ENCODE results near the gene HMBS.
A peak's percentile ranks its signal among the peaks of the same experiment; 100 is the strongest.
"Not testable (repeated sequence)": the region's sequence is repeated elsewhere in the genome, so short reads cannot be mapped to it uniquely, and the experiment has no call there.

The HMBS gene

GRCh38 chr11:119103161-119103664, 18.5 kb downstream of the HMBS start:
- not testable (repeated sequence) for DNase-seq

GRCh38 chr11:119103793-119104192, 19.1 kb downstream of the HMBS start:
- DNase-seq: peak; percentile 31 to 59

DNA sequence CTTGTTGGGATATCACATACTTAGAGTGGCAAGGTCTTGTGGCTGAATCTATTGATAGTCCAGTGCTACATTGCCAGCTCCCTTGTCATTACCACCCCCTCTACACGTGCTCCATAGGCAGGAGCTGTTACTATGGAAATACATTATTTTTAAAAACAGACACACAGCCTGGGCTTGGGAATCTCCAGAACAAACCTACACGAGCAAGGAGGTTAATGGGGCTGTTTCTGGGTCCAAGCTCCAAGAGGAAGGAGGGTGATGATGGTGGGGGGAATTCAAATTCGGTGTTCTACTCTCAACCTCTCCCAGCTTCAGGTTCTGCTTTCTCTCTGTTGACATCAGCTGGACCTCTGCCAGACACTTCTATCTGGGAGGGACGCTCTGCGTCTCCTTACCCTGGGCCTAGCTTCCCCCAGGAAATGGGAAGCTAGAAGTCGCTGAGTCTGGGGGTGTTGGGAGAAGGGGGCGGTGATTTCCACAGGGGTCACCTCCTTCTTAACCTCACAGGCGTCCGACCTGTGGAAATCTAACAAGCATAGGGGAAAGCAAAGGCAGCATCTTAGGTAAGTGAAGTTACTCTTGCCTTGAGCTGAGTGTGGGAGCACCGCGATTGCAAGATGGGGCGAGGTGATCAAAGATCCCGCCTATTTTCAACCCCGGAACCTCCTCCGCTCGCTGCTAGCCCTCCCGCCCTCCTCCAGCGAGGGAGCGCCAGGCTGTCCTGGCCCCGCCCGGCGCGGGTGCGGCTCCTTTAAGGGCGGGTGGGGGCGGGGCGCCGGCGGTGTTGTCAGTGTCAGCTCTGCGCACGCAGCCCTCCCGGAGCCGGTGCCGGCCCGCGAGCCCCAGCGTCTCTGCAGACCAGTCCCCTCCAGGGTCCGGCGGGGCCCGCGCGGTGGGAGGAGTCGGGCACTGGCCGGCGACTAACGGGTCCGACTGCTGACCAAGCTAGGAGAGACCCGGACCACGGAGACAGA, 22.2 kb downstream of the HMBS start, which contains the start of gene C2CD2L:
C2CD2L (plus strand) TSS at position 781 of the 974 bp plus-strand sequence. CDS start 398 bp downstream, outside the sequence.
- DNase-seq: peak; percentile 93 to 100

DNA sequence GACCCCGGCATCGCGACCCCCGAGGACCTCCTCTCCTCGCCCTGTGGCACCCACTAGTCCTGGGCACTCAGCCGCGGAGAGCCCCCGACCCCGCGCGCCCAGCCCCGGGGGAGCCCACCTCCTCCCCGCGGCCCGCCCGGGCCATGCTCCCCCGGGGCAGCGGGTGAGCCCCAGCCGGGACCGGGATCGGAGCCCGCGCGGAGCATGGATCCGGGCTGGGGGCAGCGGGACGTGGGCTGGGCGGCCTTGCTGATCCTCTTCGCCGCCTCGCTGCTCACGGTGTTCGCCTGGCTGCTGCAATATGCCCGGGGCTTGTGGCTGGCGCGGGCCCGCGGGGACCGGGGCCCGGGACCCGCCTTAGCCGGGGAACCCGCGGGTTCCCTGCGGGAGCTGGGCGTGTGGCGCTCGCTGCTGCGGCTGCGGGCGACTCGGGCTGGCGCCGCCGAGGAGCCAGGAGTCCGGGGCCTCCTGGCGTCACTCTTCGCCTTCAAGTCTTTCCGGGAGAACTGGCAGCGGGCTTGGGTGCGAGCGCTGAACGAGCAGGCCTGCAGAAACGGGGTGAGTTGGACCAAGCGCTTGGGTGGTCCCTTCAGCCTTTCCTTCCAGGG, 23.0 kb downstream of the HMBS start:
- DNase-seq: peak in 1 of 2 experiments; percentile 77

DNA sequence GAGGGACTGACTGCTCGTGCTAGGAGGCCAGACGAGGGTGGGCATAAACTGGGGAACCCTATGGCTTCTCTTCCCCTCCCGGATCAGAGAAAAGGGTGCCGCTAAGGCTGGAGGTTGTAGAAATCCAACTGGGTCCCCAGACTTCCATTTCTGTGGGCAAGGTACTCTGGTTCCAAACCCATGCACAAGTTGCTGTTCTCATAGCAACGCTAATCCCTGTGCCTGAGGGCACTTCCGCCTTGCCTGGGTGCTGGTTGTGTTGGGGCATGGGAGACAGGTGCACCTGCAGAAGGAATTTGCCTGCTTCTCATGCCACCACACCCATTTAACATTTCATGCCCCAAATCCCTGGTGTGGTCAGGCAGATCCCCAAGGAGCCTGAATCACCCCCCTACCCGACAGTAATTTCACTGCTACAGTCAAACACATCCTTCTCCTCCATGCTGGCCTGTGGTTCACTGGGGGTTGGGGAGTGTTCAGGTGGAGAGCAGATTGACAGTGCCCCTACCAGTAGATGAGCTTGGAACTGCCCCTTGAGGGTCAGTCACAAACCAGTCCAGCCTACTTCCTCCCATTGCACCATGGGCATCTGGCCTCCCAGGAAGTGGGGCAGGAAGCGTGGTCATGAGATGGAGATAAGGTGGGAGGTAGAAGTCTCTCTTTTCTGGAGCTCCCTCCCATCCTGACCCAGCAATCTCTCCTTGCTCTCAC, 23.6 kb downstream of the HMBS start:
- DNase-seq: peak; percentile 97 to 98

GRCh38 chr11:119108857-119109221, 24.2 kb downstream of the HMBS start:
- DNase-seq: no peak

GRCh38 chr11:119109843-119110242, 25.2 kb downstream of the HMBS start:
- no peak for DNase-seq

GRCh38 chr11:119110439-119110838, 25.8 kb downstream of the HMBS start:
- DNase-seq: no peak

DNA sequence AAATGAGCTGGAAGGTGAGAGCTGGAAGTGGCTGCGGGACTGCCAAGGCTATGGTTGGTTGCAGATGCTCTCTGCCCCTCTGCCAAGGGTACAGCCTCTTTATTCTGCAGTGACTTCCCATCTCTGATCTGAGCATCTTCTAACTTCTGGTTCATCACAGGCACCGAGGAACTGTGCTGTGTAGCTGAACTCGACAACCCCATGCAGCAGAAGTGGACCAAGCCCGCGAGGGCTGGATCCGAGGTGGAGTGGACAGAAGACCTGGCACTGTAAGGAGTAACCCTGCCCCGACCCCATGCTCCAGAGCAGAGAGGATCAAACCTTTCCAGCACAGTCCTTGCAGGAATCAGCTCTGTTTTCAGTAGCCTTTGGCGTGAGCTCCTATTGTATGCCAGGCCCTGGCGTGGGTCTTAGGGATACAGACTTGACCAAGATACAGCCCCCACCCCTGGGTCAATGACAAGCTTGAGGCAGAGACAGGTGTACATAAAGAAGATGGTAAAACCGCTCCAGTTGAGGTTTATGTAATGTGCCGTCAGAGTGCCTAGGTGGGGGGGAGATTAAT, 26.8 kb downstream of the HMBS start:
- DNase-seq: no peak

DNA sequence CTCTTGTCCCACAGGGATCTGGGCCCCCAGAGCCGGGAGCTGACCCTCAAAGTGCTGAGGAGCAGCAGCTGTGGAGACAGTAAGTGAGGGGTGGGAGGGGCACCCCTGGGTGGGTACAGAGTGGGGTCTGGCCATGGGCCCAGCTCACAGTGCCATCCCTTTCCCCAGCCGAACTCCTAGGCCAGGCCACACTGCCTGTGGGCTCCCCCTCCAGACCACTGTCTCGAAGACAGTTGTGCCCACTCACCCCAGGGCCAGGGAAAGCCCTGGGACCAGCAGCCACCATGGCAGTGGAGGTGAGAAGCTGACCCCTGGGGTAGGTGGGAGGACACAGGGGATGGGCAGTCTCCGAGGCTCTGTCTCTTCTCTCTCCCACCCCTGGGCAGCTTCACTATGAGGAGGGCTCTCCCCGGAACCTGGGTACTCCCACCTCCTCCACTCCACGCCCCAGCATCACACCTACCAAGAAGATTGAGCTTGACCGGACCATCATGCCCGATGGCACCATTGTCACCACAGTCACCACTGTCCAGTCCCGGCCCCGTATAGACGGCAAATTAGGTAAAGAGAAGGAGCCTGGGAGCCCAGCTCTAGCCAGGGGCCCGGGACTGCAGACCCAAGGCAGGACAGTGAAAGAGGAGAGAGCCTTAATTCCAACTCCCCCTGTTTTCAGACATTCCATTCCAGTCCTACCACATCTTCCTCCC, 27.8 kb downstream of the HMBS start:
- no peak for DNase-seq

DNA sequence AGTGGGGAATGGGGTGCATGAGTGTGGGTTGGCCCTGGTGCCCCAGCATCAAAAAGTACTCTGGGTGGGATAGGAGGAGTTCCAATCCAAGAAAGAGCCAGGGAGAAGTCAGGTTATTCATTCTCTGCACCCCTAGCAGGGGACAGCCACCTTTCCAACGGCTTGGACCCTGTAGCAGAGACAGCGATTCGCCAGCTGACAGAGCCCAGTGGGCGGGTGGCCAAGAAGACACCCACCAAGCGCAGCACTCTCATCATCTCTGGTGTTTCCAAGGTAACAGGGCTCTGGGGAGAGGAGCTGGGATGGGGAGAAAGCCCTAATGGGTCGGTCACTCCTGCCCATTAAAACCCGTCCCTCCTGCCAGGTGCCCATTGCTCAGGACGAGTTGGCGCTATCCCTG, 29.0 kb downstream of the HMBS start:
- no peak for DNase-seq

DNA sequence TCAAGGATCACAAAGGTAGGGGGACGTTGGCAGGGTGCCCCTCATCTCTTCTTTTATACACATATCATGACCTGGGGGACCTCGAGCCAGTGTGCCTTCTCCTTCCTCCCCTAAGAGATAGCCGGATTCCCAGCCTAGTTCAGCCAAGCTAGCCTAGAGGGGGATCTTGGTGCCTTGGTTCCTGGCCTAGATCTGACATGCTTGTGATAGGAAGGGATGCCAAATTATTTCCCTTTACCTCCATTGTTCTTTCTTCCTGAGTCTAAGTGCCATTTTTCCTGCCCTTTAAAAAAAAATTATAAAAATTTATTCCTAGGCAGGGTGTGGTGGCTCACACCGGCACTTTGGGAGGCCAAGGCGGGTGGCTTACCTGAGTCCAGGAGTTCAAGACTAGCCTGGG, 29.7 kb downstream of the HMBS start:
- DNase-seq: no peak

DNA sequence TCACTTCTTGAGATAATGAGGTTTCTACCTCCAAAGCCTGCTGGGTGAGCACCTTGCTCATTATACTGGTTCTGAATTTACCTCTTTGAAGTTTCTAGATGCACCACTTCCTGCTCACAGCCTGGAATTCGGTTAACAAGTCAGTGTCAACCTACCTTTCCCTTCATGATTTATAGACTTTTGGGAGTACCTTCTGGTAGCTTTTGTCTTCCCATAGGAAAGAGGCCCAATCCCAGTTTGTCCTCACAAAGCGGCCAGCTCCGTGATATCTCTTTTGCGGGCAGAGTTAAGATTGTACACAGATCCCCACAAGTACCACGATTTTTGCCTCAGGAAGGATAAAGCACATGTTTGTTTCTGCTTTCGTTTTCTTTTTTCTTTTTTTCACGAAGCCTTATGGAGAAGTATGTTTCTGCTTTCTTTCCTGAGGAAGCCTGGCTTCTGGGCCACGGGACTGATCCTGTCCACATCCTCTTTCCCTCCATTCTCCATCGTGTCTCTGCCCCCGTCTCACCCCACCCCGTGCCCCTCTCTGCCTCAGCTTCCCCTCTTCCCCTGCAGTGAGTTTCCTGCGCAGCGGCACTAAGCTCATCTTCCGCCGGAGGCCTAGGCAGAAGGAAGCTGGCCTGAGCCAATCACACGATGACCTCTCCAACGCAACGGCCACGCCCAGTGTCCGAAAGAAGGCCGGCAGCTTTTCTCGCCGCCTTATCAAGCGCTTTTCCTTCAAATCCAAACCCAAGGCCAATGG, 31.0 kb downstream of the HMBS start:
- no peak for DNase-seq

DNA sequence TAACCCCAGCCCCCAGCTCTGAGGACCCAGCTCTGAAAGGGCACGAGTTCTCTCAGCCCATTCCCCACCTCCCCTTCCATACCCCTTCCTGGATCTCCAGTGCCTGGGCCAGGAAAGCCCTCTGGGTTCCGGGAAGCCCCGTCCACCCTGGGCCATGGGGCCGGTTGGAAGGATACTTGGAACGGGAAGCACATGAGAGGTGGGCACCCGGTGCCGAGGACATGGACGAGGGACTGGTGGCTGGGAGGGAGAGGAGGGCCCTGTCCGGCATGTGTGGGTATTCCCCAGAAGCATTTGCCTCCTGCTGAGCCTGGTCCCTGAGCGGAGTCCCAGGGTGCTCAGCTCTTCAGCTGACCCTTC, 31.5 kb downstream of the HMBS start:
- DNase-seq: no peak

- no peak for DNase-seq
These were observed 31.9 kb downstream of the HMBS start for GRCh38 chr11:119116601-119117000.

- DNase-seq: no peak
These were observed 32.5 kb downstream of the HMBS start for GRCh38 chr11:119117004-119117706.

GRCh38 chr11:119118227-119118626, 33.5 kb downstream of the HMBS start:
- DNase-seq: no peak

DNA sequence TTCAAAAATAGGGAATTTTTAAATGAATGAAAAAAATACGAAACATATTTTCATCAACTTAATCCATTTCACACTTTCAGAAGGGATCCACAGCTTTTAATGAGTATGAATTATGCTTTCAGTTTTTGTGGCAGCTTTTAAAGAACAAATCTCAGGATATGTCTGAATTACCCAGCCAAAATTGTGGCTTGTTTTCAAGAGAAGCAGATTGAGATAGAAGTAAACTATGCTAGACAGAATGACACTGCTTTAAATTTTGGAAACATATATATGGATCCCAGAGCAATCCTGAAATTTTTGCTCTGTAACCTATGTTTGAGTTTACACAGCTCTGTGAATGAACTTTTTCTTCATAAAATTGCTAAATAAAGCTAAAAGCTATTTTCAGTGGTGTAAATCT, 34.3 kb downstream of the HMBS start:
- no peak for DNase-seq

- peak; percentile 68 to 71 for DNase-seq
These were observed 35.9 kb downstream of the HMBS start for GRCh38 chr11:119120639-119121007.

DNA sequence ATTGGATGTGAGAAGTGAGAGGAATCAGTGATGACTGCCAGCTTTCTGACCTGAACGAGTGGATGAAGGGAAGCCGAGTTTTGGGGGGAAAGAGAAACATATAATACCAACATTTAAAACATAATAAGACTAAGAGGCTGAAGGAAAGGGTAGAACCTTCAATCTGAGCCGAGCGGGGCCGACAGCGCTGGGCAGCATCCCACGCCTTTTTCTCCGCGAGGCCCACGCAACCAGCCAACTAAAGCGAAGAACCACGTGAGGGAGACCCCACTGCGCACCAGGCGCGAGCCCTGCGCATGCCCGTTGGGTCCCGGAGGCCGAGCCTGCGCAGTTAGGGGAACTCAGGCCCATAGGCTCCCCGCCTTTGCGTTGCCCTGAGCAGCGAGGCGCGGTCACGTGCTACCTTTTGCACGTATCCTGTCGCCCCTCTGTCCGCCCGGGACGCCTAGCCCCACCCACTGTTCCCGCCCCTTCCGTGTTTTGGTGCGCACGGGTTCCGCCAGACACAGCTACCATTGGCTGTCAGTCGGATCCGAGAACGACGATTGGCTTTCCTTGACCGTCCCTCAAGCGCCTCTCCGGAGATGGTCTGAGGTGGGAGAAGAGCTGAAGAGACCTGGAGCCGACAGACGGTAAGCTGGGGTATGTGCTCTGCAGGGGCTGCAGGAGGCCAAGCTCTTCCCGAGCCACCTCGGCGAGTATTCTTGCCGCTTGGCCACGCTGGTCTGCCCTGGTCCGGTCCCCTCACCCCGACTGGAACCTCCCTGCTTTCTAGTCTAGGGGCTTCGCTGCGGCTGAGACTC, 36.5 kb downstream of the HMBS start, which contains the start of gene HINFP:
HINFP (plus strand) TSS at position 573 of the 803 bp plus-strand sequence. CDS start 5,365 bp downstream, outside the sequence.
- DNase-seq: peak; percentile 100

Data from NCI-H526 (cell line).